Measurements from ENCODE around the gene NCSTN. TPM values are rescaled to one million over a fixed set of nuclear protein-coding genes. Genes with fewer than 3 reads are reported as not detected.
A peak's percentile ranks its signal among the peaks of the same experiment; 100 is the strongest.

The NCSTN gene
- total and polyA plus RNA-seq, 8 donors: 14.5 to 123 (median 41.8) TPM

- WGBS, 5 donors: 89 to 95% (median 93%) methylated on average over 2 of the region's 2 CpGs
These were observed 10.0 kb downstream of the NCSTN start for GRCh38 chr1:160353223-160353622.

DNA sequence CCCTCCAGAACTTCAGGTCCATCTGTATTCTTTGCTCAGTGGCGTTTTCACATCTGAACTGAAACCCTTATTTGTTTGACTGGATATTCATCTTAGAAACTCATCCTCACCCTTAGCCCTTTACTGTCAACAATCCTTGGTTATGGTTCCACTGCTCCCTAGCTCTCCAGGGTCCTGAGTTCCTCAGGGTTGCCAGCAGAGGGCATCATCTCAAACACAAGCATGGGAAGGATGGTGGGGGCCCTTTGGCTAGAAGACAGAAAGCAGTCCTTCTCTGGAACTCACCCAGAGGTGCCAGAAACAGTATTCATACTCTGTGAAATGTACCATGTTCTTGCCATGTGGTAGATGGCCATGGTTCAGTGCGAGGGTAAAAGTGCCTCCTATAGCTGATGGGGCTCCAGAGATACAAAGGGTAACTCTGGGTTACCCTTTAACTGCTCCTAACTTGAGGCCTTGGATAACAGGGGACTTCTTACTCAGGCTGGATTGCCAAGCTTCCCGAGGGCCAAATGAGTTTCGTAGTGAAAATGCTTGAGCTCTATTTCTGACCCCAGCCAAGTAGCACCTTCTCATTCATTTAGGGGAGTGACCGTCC lies 11.3 kb downstream of the NCSTN start:
- H3K27ac ChIP-seq: no peak overlapping the region

More at GRCh38 chr1:160353223-160353622, 10.0 kb downstream of the NCSTN start:
- no peaks in the 10 kb centered on the region for H3K4me1 ChIP-seq
- no peak for TF ChIP-seq CTCF (IDR thresholded peaks at IDR 0.05)
- no peak for TF ChIP-seq EP300 (IDR thresholded peaks at IDR 0.05)
- TF ChIP-seq POLR2A (IDR thresholded peaks at IDR 0.05): no peak
- TF ChIP-seq POLR2AphosphoS5 (IDR thresholded peaks at IDR 0.05): no peak
- no peak for DNase-seq
- H3K36me3 ChIP-seq: peaks cover 89 to 100% (median 100%) of the 10 kb centered on the region in 4 donors
- no peaks in the 10 kb centered on the region for H3K9me3 ChIP-seq
- no peak overlapping the region for H3K4me3 ChIP-seq
- no peaks in the 10 kb centered on the region for H3K27me3 ChIP-seq
- H3K27ac ChIP-seq: no peak overlapping the region
- intact Hi-C loops (cut with DNase I; ENCODE audit: low total_unique reads): no loop called here

GRCh38 chr1:160357286-160358002 lies 14.3 kb downstream of the NCSTN start:
- no peak overlapping the region for H3K4me3 ChIP-seq
- H3K4me1 ChIP-seq: no peaks in the 10 kb centered on the region
- 71 to 88% (median 86%) methylated on average over 7 of the region's 7 CpGs for WGBS, 5 donors
- intact Hi-C loops (cut with DNase I; ENCODE audit: low total_unique reads): no loop called here
- peaks cover 58 to 88% (median 82%) of the 10 kb centered on the region in 4 donors for H3K36me3 ChIP-seq
- H3K9me3 ChIP-seq: no peaks in the 10 kb centered on the region
- H3K27me3 ChIP-seq: no peaks in the 10 kb centered on the region
- no peak for TF ChIP-seq POLR2A (IDR thresholded peaks at IDR 0.05)
- TF ChIP-seq POLR2AphosphoS5 (IDR thresholded peaks at IDR 0.05): no peak
- no peak for TF ChIP-seq EP300 (IDR thresholded peaks at IDR 0.05)
- TF ChIP-seq CTCF (IDR thresholded peaks at IDR 0.05): no peak
- no peak overlapping the region for H3K27ac ChIP-seq
- DNase-seq: no peak

More for the DNA sequence above, 11.3 kb downstream of the NCSTN start:
- Histone ChIP-seq H3K4me1 (no peaks in the 10 kb centered on the region), H3K36me3 (peaks cover 82 to 100% (median 98%) of the 10 kb centered on the region in 4 donors), H3K9me3 (no peaks in the 10 kb centered on the region), H3K4me3 (no peak overlapping the region), H3K27me3 (no peaks in the 10 kb centered on the region)
- TF ChIP-seq CTCF (IDR thresholded peaks at IDR 0.05): peak in 3 of 7 experiments; percentile 9 to 15 (median 11)
- no peak for TF ChIP-seq POLR2A (IDR thresholded peaks at IDR 0.05)
- 64 to 85% (median 79%) methylated on average over 4 to 5 of the region's 5 CpGs for WGBS, 5 donors
- intact Hi-C loops (cut with DNase I; ENCODE audit: low total_unique reads): no loop called here
- peak in 1 of 2 donors; percentile 44 for DNase-seq

- H3K4me3 ChIP-seq: no peak overlapping the region
- DNase-seq: no peak
- H3K4me1 ChIP-seq: no peaks in the 10 kb centered on the region
- H3K27me3 ChIP-seq: no peaks in the 10 kb centered on the region
- no peaks in the 10 kb centered on the region for H3K9me3 ChIP-seq
- TF ChIP-seq POLR2A (IDR thresholded peaks at IDR 0.05) (no peak), EP300 (IDR thresholded peaks at IDR 0.05) (no peak), POLR2AphosphoS5 (IDR thresholded peaks at IDR 0.05) (no peak), CTCF (IDR thresholded peaks at IDR 0.05) (no peak)
- intact Hi-C loops (cut with DNase I; ENCODE audit: low total_unique reads): no loop called here
- H3K36me3 ChIP-seq: peaks cover 52 to 82% (median 76%) of the 10 kb centered on the region in 4 donors
- no peak overlapping the region for H3K27ac ChIP-seq
- 89 to 93% (median 90%) methylated on average over 4 of the region's 4 CpGs for WGBS, 5 donors
These were observed 14.9 kb downstream of the NCSTN start for GRCh38 chr1:160358073-160358472.

Measured in stomach (tissue), 9 donors.